Measurements from ENCODE around the gene CYRIA.

GRCh38 chr2:16624436-16624780, 41.2 kb downstream of the CYRIA start:
- TF ChIP-seq EZH2 (IDR thresholded peaks at IDR 0.05; ENCODE audit: borderline replicate concordance, low read length), result no peak
- TF ChIP-seq CTCF (IDR thresholded peaks at IDR 0.05; ENCODE audit: low read length), result no peak
